HG03565 (cell line): ENCODE measurements around the gene WNK1.
"Not testable (repeated sequence)": the region's sequence is repeated elsewhere in the genome, so short reads cannot be mapped to it uniquely, and the experiment has no call there.

Source experiments
- ATAC-seq: cut with Tn5 transposase; IDR thresholded peaks from one replicate; pipeline ENCODE4 v1.9.1; 2021; ENCODE audit warnings: mild to moderate bottlenecking, moderate library complexity; ENCODE audit not compliant: unreplicated experiment

WNK1 gene

DNA sequence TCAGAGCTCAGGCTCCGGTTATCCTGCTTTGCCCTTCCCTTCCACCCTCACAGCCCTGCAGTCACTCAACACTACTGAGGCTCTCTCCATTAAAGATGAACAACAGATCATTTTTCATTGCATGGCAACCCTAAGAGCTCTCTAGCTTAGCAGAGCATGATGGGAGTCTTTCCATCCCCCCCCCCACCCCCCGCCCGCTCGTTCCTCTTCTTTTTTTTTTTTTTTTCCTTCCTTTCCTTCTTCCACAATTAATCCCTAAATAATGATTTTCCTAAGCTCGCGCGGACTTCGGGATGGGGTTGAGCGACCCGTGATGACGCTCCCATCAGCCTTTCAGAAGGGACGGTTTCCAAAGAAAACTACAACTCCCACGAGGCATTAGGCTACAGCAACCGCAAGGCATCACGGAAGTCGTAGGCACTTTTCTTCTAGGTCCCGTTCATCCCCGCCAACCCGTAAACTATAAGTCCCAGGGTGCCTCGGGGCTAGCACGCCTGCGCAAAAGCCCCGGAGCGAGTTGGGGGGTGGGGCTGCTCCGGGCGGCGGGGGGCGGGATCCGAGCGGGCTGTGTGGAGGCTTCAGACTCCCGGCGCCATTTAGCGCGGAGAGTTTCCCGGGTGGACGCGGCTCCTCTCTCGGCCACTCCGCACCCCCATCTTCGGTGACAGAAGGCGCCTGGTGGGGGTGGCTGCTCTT is at the start of gene WNK1:
Gene WNK1 (plus strand): TSS at position 581 of the 696 bp plus-strand sequence. CDS start 987 bp downstream, outside the sequence.
- peak; percentile 42 for ATAC-seq

DNA sequence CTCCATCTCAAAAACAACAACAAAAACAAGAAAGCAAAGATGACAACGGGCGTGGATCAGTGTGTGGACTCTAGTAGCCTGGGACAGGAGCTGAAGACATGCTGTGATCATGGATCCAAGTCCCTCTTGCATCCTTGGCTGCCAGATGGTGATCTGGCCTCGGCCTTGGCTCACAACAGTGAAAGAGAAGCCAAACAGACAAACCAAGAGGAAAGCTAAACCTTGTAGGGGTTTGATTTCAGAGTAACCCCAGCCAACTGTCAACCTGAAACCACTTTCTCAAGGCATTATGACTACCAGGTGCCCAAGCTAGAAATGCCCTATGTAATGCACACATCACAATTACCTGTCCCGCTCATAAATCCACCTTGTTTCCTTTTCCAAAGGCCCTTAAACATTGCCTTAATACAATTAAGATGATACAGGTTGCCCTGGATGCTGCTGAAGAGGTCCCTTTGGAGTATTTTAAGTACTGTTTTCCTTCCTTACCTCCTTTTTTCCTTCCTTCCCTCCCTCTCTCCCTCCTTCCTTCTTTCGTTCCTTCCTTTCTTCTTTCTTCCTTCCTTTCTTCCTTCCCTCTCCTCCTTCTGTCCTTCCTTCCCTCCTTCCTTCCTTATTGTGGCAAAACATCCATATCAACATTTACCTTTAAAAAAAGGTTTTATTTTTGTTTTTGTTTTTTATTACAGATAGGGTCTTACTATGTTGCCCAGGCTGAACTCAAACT is 47.7 kb upstream of the WNK1 start:
- ATAC-seq: no peak

GRCh38 chr12:708084-708483 is 44.3 kb upstream of the WNK1 start:
- ATAC-seq: not testable (repeated sequence)

GRCh38 chr12:709455-710020 is 42.8 kb upstream of the WNK1 start:
- ATAC-seq: no peak

DNA sequence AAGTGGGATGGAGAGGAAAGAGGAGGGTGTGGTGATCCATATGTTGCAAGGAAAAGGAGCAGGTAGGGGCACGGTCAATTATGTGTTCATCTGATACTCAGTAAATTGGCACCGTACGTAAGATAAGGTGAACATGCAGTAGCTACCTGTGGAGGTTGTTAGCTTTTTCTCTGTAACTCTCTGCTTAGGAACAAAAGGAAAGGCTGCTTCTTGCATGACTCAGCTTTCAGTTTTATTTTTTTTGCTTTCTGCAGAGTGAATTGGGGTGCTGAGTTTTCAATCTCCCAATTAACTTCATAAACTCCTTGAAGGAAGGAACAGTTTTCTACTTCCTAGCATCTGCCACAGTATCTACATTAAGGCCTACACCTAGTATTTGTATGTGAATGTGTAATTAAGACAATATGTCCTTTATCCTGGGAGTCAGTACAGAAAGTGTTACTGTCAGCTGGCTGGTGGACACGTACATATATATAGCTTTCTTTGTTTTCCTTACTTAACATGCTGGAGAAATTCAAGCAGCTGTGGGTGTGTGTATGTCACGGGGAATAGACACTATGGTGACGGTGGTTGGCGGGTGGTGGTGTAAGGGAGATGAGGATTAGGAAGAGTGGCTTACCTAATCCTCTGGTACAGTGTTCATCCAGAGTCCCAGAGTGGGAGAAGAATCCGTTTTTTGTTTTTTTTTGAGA is 40.1 kb upstream of the WNK1 start:
- ATAC-seq: no peak

- ATAC-seq: no peak
Observed at GRCh38 chr12:713281-713875, 39.0 kb upstream of the WNK1 start.

- no peak for ATAC-seq
Observed at GRCh38 chr12:716506-716905, 35.9 kb upstream of the WNK1 start.

- no peak for ATAC-seq
Observed at GRCh38 chr12:718756-719102, 33.6 kb upstream of the WNK1 start.

DNA sequence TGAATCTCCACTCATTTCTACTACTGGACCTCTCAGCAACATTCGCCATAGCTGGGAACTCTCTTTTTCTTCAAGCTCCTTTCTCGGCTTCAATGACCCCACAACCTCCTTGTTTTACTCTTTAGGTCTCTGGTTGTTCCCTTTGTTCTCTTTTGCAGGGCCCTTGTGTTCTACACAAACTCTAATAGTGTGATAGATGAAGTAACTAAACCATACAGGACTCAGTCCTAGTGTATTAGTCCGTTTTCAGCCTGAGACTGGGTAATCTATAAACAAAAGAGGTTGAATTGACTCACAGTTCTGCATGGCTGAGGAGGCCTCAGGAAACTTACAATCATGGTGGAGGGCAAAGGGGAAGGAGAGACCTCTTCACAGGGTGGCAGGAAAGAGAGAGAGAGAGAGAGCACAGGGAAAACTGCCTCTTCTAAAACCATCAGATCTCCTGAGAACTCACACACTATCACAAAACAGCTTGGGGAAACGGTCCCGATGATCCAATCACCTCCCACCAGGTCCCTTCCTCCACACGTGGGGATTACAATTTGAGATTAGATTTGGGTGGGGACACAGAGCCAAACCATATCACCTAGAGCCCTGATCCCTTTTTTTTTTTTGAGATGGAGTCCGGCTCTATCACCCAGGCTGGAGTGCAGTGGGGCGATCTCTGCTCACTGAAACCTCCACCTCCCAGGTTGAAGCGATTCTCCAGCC is 32.0 kb upstream of the WNK1 start:
- no peak for ATAC-seq

- ATAC-seq: no peak
Observed at GRCh38 chr12:724194-724855, 28.1 kb upstream of the WNK1 start.

GRCh38 chr12:725076-725475 is 27.3 kb upstream of the WNK1 start:
- no peak for ATAC-seq

DNA sequence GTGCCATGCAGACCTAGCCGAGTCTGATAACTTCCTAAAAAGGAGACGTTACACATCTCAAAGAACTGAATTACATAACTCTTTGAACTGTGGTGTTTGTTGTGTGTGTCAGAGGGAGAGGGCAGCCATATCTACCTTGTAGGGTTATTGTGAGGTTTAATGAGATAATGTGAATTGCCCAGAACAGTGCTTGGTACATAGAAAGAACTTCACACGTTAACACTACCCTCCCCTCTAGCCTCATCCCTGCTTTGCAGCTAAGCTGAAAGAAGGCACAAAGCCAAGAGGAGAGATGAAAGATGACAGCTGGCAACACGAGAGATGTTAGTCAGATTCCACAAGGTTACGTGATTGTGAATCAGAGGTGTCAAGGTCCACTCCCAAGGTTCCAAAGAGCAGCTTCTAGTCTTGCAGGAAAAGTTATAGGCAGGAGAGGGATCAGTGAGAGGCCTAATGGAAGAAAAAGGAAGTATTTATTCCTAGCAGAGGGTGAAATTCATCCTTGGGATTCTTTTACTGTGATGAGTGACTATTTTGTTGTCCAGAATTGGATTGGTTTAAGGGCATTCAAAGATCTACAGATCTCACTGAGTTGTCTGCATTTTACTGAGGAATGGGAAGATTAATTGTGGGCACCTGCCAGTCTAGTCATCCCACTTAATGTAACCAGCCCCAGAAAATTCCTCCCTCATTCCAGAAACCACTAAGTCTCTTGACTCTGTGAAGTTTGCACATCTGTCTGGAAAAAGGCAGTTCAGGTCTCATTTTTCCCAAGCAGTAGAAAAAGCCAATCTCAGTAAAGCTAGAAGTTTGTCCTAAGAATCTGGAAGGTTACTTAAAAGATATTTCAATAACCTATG is 25.9 kb upstream of the WNK1 start:
- ATAC-seq: no peak

- no peak for ATAC-seq
Observed at GRCh38 chr12:727321-727720, 25.1 kb upstream of the WNK1 start.

- no peak for ATAC-seq
Observed at GRCh38 chr12:728781-729180, 23.6 kb upstream of the WNK1 start.

GRCh38 chr12:729221-729620 is 23.2 kb upstream of the WNK1 start:
- no peak for ATAC-seq

GRCh38 chr12:730550-730949 is 21.8 kb upstream of the WNK1 start:
- no peak for ATAC-seq

GRCh38 chr12:737122-737739 is 15.1 kb upstream of the WNK1 start:
- ATAC-seq: no peak

GRCh38 chr12:738712-739111 is 13.7 kb upstream of the WNK1 start:
- no peak for ATAC-seq

DNA sequence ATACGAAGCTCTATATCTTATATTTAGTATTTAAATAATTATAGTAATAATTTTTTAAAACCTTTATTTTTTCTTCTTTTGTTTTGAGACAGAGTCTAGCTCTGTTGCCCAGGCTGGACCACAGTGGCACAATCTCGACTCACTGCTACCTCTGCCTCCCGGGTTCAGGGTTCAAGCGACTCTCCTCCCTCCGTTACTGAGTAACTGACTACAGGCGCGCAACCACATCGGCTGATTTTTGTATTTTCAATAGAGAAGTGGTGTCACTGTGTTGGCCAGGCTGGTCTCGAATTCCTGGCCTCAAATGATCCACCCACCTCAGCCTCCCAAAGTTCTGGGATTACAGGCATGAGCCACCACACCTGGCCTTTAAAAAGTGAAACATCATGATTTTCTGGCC is 13.0 kb upstream of the WNK1 start:
- no peak for ATAC-seq
